Lower leg skin (tissue), 3 donors: ENCODE data around the gene DFFA.

ENCODE experiments used
- CTCF ChIP-seq, 3 donors: fragments of 450-650 bp; IDR thresholded peaks; one replicate each; pipeline ENCODE4 v1.5.1; 2016; ENCODE audit warnings: antibody characterized with exemption in 3 of 3, mild to moderate bottlenecking in 3 of 3, moderate library complexity in 2 of 3
- POLR2A ChIP-seq, 2 donors: fragments of 450-650 bp; IDR thresholded peaks; one replicate each; pipeline ENCODE4 v1.6.1; 2016 to 2017; ENCODE audit warnings: antibody characterized with exemption in 2 of 2, mild to moderate bottlenecking in 1 of 2, moderate library complexity in 1 of 2

GRCh38 chr1:10456661-10457060 lies 15.7 kb downstream of the DFFA start:
- TF ChIP-seq CTCF (IDR thresholded peaks at IDR 0.05) (no peak), POLR2A (IDR thresholded peaks at IDR 0.05) (no peak)
